Activated naive CD8-positive, alpha-beta T cell (primary cell): Measurements from ENCODE around the gene NAV2.

Source experiments
- H3K27ac Mint-ChIP-seq: one replicate; pipeline ENCODE4 v1.8.0; 2021; ENCODE audit warnings: mixed read lengths
- H3K27me3 Mint-ChIP-seq: one replicate; pipeline ENCODE4 v1.8.0; 2021; ENCODE audit warnings: mixed read lengths
- H3K36me3 Mint-ChIP-seq: one replicate; pipeline ENCODE4 v1.8.0; 2021; ENCODE audit warnings: mixed read lengths
- H3K4me1 Mint-ChIP-seq: one replicate; pipeline ENCODE4 v1.8.0; 2021; ENCODE audit warnings: low read depth, mixed read lengths
- H3K4me3 Mint-ChIP-seq: one replicate; pipeline ENCODE4 v1.8.0; 2021; ENCODE audit warnings: mild to moderate bottlenecking, mixed read lengths
- H3K9me3 Mint-ChIP-seq: one replicate; pipeline ENCODE4 v1.8.0; 2021; ENCODE audit warnings: low read depth, mixed read lengths

The NAV2 gene

GRCh38 chr11:19696904-19697303 is 15.7 kb upstream of the NAV2 start:
- Mint-ChIP-seq H3K27ac (no peak overlapping the region), H3K36me3 (no peaks in the 10 kb centered on the region), H3K9me3 (no peaks in the 10 kb centered on the region), H3K27me3 (peaks cover 7% of the 10 kb centered on the region), H3K4me3 (no peak overlapping the region), H3K4me1 (no peaks in the 10 kb centered on the region)

- Mint-ChIP-seq H3K4me1 (no peaks in the 10 kb centered on the region), H3K36me3 (no peaks in the 10 kb centered on the region), H3K4me3 (no peak overlapping the region), H3K9me3 (no peaks in the 10 kb centered on the region), H3K27me3 (peaks cover 10% of the 10 kb centered on the region), H3K27ac (no peak overlapping the region)
These were observed 14.9 kb upstream of the NAV2 start for GRCh38 chr11:19697721-19698121.

GRCh38 chr11:19698493-19699292 is 13.9 kb upstream of the NAV2 start:
- H3K4me3 Mint-ChIP-seq: no peak overlapping the region
- no peaks in the 10 kb centered on the region for H3K9me3 Mint-ChIP-seq
- H3K27ac Mint-ChIP-seq: no peak overlapping the region
- H3K4me1 Mint-ChIP-seq: no peaks in the 10 kb centered on the region
- no peaks in the 10 kb centered on the region for H3K36me3 Mint-ChIP-seq
- peaks cover 10% of the 10 kb centered on the region for H3K27me3 Mint-ChIP-seq

GRCh38 chr11:19701421-19701820 is 11.2 kb upstream of the NAV2 start:
- H3K36me3 Mint-ChIP-seq: no peaks in the 10 kb centered on the region
- no peak overlapping the region for H3K4me3 Mint-ChIP-seq
- H3K27ac Mint-ChIP-seq: no peak overlapping the region
- H3K4me1 Mint-ChIP-seq: no peaks in the 10 kb centered on the region
- no peaks in the 10 kb centered on the region for H3K9me3 Mint-ChIP-seq
- H3K27me3 Mint-ChIP-seq: peaks cover 7% of the 10 kb centered on the region

GRCh38 chr11:19702620-19703019 is 10.0 kb upstream of the NAV2 start:
- Mint-ChIP-seq H3K9me3 (no peaks in the 10 kb centered on the region), H3K36me3 (no peaks in the 10 kb centered on the region), H3K4me3 (no peak overlapping the region), H3K27ac (no peak overlapping the region), H3K4me1 (no peaks in the 10 kb centered on the region), H3K27me3 (peaks cover 7% of the 10 kb centered on the region)

GRCh38 chr11:19703211-19703610 is 9.4 kb upstream of the NAV2 start:
- no peaks in the 10 kb centered on the region for H3K36me3 Mint-ChIP-seq
- no peak overlapping the region for H3K4me3 Mint-ChIP-seq
- no peaks in the 10 kb centered on the region for H3K4me1 Mint-ChIP-seq
- H3K9me3 Mint-ChIP-seq: no peaks in the 10 kb centered on the region
- H3K27ac Mint-ChIP-seq: no peak overlapping the region
- peaks cover 7% of the 10 kb centered on the region for H3K27me3 Mint-ChIP-seq

GRCh38 chr11:19704213-19704612 is 8.4 kb upstream of the NAV2 start:
- Mint-ChIP-seq H3K36me3 (no peaks in the 10 kb centered on the region), H3K27ac (no peak overlapping the region), H3K27me3 (peaks cover 7% of the 10 kb centered on the region), H3K4me1 (no peaks in the 10 kb centered on the region), H3K9me3 (no peaks in the 10 kb centered on the region), H3K4me3 (no peak overlapping the region)

GRCh38 chr11:19705936-19706335 is 6.7 kb upstream of the NAV2 start:
- peaks cover 7% of the 10 kb centered on the region for H3K27me3 Mint-ChIP-seq
- no peak overlapping the region for H3K27ac Mint-ChIP-seq
- no peaks in the 10 kb centered on the region for H3K9me3 Mint-ChIP-seq
- no peaks in the 10 kb centered on the region for H3K36me3 Mint-ChIP-seq
- H3K4me1 Mint-ChIP-seq: no peaks in the 10 kb centered on the region
- H3K4me3 Mint-ChIP-seq: no peak overlapping the region

- Mint-ChIP-seq H3K4me1 (peaks cover 21% of the 10 kb centered on the region), H3K36me3 (no peaks in the 10 kb centered on the region), H3K27ac (peak overlapping the region; percentile 50), H3K9me3 (no peaks in the 10 kb centered on the region), H3K27me3 (peaks cover 6% of the 10 kb centered on the region), H3K4me3 (peak overlapping the region; percentile 84)
These were observed 741 bp upstream of the NAV2 start for GRCh38 chr11:19711911-19712280.

GRCh38 chr11:19713196-19714021 is 772 bp downstream of the NAV2 start:
- H3K27me3 Mint-ChIP-seq: peaks cover 9% of the 10 kb centered on the region
- H3K9me3 Mint-ChIP-seq: no peaks in the 10 kb centered on the region
- H3K27ac Mint-ChIP-seq: no peak overlapping the region
- no peaks in the 10 kb centered on the region for H3K36me3 Mint-ChIP-seq
- peak overlapping the region; percentile 88 for H3K4me3 Mint-ChIP-seq
- H3K4me1 Mint-ChIP-seq: peaks cover 21% of the 10 kb centered on the region

GRCh38 chr11:19714022-19714386 is 1.4 kb downstream of the NAV2 start:
- Mint-ChIP-seq H3K4me1 (peaks cover 21% of the 10 kb centered on the region), H3K36me3 (no peaks in the 10 kb centered on the region), H3K27ac (no peak overlapping the region), H3K27me3 (peaks cover 10% of the 10 kb centered on the region), H3K4me3 (peak overlapping the region; percentile 87), H3K9me3 (no peaks in the 10 kb centered on the region)

GRCh38 chr11:19714387-19715363 is 2.0 kb downstream of the NAV2 start:
- Mint-ChIP-seq H3K27me3 (peaks cover 10% of the 10 kb centered on the region), H3K36me3 (no peaks in the 10 kb centered on the region), H3K4me3 (peak overlapping the region; percentile 87), H3K4me1 (peaks cover 21% of the 10 kb centered on the region), H3K9me3 (no peaks in the 10 kb centered on the region), H3K27ac (no peak overlapping the region)

GRCh38 chr11:19715373-19715772 is 2.7 kb downstream of the NAV2 start:
- Mint-ChIP-seq H3K9me3 (no peaks in the 10 kb centered on the region), H3K4me1 (peaks cover 21% of the 10 kb centered on the region), H3K27me3 (peaks cover 10% of the 10 kb centered on the region), H3K27ac (no peak overlapping the region), H3K4me3 (peak overlapping the region; percentile 51), H3K36me3 (no peaks in the 10 kb centered on the region)

- Mint-ChIP-seq H3K36me3 (no peaks in the 10 kb centered on the region), H3K27me3 (peaks cover 10% of the 10 kb centered on the region), H3K9me3 (no peaks in the 10 kb centered on the region), H3K4me3 (no peak overlapping the region), H3K4me1 (peaks cover 22% of the 10 kb centered on the region), H3K27ac (no peak overlapping the region)
These were observed 5.4 kb downstream of the NAV2 start for GRCh38 chr11:19718051-19718450.

GRCh38 chr11:19718951-19719350 is 6.3 kb downstream of the NAV2 start:
- H3K27ac Mint-ChIP-seq: no peak overlapping the region
- H3K27me3 Mint-ChIP-seq: peaks cover 10% of the 10 kb centered on the region
- no peaks in the 10 kb centered on the region for H3K9me3 Mint-ChIP-seq
- no peak overlapping the region for H3K4me3 Mint-ChIP-seq
- H3K36me3 Mint-ChIP-seq: no peaks in the 10 kb centered on the region
- H3K4me1 Mint-ChIP-seq: peaks cover 25% of the 10 kb centered on the region
